Stimulated activated naive B cell treated with anti-CD40 and anti-IgM and Interleukin-4, amounts not matched to agents 10 μg/mL and 1 μg/mL and 100 μg/mL, for 72 hours (primary cell): ENCODE data around the gene GPR4.

Source experiments
- ATAC-seq, 2 donors: fragments of 150-1000 bp; cut with Tn5 transposase; replicated peaks; 2 replicates each; pipeline ENCODE4 v1.10.0; 2021; ENCODE audit warnings: moderate library complexity in 1 of 2
- DNase-seq: peaks from one replicate; pipeline ENCODE4 v3.0.0; 2021
- H3K27ac Mint-ChIP-seq: one replicate; pipeline ENCODE4 v1.8.0; 2022; ENCODE audit warnings: mild to moderate bottlenecking, mixed read lengths
- H3K27me3 Mint-ChIP-seq, 2 donors: one replicate each; pipeline ENCODE4 v1.8.0; 2022; ENCODE audit warnings: mixed read lengths in 2 of 2
- H3K36me3 Mint-ChIP-seq, 2 donors: one replicate each; pipeline ENCODE4 v1.8.0; 2022; ENCODE audit warnings: mixed read lengths in 2 of 2, mild to moderate bottlenecking in 1 of 2
- H3K4me1 Mint-ChIP-seq, 2 donors: one replicate each; pipeline ENCODE4 v1.8.0; 2022; ENCODE audit warnings: mixed read lengths in 2 of 2, mild to moderate bottlenecking in 1 of 2
- H3K4me3 Mint-ChIP-seq, 2 donors: one replicate each; pipeline ENCODE4 v1.8.0; 2022; ENCODE audit warnings: mild to moderate bottlenecking in 2 of 2, mixed read lengths in 2 of 2, moderate library complexity in 1 of 2
- H3K9me3 Mint-ChIP-seq, 2 donors: one replicate each; pipeline ENCODE4 v1.8.0; 2022; ENCODE audit warnings: mixed read lengths in 2 of 2, mild to moderate bottlenecking in 1 of 2

The GPR4 gene

GRCh38 chr19:45591004-45591637 lies 10.9 kb downstream of the GPR4 start:
- Mint-ChIP-seq H3K27ac (no peak overlapping the region), H3K36me3 (peaks cover 0 to 4% of the 10 kb centered on the region in 2 donors), H3K4me1 (peaks cover 0 to 9% of the 10 kb centered on the region in 2 donors), H3K4me3 (no peak overlapping the region), H3K27me3 (peaks cover 43 to 52% of the 10 kb centered on the region in 2 donors), H3K9me3 (peaks cover 0 to 2% of the 10 kb centered on the region in 2 donors)
- DNase-seq, result no peak
- peak in 1 of 2 donors; percentile 45 for ATAC-seq

DNA sequence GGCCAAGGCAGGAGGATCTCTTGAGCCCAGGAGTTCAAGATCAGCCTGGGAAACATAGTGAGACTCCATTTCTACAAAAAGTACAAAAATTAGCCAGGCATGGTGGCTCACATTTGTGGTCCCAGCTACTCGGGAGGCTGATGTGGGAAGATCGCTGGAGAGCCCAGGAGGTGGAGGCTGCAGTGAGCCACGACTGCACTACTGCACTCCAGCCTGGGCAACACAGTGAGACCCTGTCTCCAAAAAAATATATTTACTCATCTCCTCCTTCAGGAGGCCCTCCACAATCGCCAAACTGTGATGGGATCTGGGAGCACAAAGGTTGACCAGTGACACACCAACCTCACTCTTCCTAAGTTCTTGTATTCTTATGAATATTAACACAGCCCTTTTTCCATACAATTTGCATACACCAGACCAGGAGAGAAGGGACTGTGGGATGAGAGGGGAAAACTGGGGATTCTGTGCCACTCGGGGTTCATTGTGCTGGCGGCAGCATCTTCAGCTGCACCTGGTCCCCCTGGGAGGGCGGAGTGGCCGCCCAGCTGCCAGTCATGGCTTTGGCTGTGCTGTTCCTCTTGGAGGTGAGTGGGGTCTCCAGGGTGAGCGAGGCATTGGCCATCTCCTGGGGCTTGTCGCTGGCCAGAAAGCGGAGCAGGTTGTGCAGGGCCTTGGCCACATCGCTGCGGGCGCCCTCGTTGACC lies 11.6 kb downstream of the GPR4 start:
- no peak for DNase-seq
- H3K9me3 Mint-ChIP-seq, result peaks cover 0 to 2% of the 10 kb centered on the region in 2 donors
- H3K4me1 Mint-ChIP-seq, result peaks cover 0 to 9% of the 10 kb centered on the region in 2 donors
- ATAC-seq, result no peak
- H3K27ac Mint-ChIP-seq, result no peak overlapping the region
- peaks cover 0 to 4% of the 10 kb centered on the region in 2 donors for H3K36me3 Mint-ChIP-seq
- H3K27me3 Mint-ChIP-seq, result peaks cover 36 to 45% of the 10 kb centered on the region in 2 donors
- no peak overlapping the region for H3K4me3 Mint-ChIP-seq

GRCh38 chr19:45589768-45590167 lies 12.2 kb downstream of the GPR4 start:
- no peak overlapping the region for H3K27ac Mint-ChIP-seq
- DNase-seq (no peak), ATAC-seq (no peak)
- peaks cover 6 to 9% of the 10 kb centered on the region in 2 donors for H3K4me1 Mint-ChIP-seq
- H3K4me3 Mint-ChIP-seq, result no peak overlapping the region
- H3K9me3 Mint-ChIP-seq, result peaks cover 0 to 2% of the 10 kb centered on the region in 2 donors
- H3K36me3 Mint-ChIP-seq, result peaks cover 0 to 4% of the 10 kb centered on the region in 2 donors
- H3K27me3 Mint-ChIP-seq, result peaks cover 33 to 42% of the 10 kb centered on the region in 2 donors

GRCh38 chr19:45587873-45588272 lies 14.1 kb downstream of the GPR4 start:
- ATAC-seq, result no peak
- Mint-ChIP-seq H3K4me3 (no peak overlapping the region), H3K9me3 (peaks cover 0 to 2% of the 10 kb centered on the region in 2 donors), H3K36me3 (peaks cover 4 to 8% of the 10 kb centered on the region in 2 donors), H3K27ac (no peak overlapping the region), H3K27me3 (peaks cover 33 to 42% of the 10 kb centered on the region in 2 donors), H3K4me1 (peaks cover 6 to 9% of the 10 kb centered on the region in 2 donors)
- DNase-seq, result no peak

DNA sequence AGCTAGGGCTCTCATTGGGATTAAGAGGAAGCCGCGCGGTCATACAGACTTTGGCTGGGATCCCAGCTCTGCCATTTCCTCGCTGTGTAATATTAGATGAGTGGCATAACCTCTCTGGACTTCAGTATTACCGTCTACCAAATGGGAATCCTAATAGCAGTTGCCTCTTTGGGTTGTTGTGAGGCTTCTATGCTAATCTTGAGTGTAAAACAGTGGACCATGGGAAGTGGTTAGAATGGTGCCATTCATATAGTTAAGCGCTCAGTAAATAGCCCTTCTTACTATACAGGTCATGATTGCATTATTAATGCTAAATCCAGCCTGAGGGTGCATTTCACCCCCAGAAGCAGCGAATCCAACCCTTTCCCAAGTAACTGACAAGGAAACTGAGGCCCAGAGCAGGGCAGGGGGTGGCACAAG lies 16.8 kb downstream of the GPR4 start:
- peaks cover 13% of the 10 kb centered on the region in 2 donors for H3K36me3 Mint-ChIP-seq
- ATAC-seq (no peak), DNase-seq (no peak)
- peak overlapping the region; percentile 82 to 98 for H3K4me3 Mint-ChIP-seq
- peaks cover 3 to 14% of the 10 kb centered on the region in 2 donors for H3K4me1 Mint-ChIP-seq
- peaks cover 8 to 16% of the 10 kb centered on the region in 2 donors for H3K27me3 Mint-ChIP-seq
- peak overlapping the region; percentile 95 for H3K27ac Mint-ChIP-seq
- no peaks in the 10 kb centered on the region for H3K9me3 Mint-ChIP-seq

DNA sequence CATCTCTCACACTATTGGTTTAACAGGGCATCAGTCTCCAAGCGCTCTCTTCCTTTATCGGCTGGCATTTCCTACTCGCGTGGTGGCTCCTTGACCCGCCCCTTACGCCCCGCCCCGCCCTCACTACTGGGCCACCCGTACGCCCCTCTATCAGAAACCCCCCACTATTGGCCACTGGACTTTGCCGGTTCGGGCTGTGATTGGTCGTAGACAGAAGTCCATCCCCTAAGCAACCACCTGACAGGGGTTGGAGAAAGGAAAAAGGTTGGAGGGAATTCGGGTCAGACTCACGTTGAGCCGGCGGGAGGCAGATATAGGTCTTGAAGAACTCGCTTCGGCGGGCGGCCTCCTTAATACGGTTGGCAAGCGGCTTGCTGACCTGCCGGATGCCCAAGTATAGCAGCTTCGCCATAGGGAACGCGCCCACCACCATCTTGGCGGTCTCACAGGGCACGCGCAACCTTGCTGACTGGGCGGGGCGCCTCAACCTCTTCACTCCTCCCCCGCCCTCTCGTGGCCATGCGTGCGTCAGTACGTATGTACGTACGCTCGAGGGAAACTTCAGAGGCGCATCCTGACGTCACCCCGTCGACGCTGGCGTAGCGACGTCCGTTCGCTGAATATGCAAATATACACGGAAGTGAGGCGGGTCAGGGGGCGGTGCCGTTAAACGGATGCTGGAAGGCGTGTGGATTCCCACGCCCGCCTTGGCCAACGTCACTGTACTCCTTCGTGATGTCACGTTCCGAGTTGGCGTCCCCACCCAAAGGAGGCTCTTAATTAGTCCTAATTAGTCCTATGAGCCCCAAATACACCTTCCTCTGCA lies 17.5 kb downstream of the GPR4 start, which contains the start of gene OPA3:
Gene OPA3, minus strand, starts transcription at position 471 of the 826 bp plus-strand sequence. Its CDS starts 38 bp downstream, at position 433.
- Mint-ChIP-seq H3K4me3 (peak within 1 kb of the TSS; percentile 82 to 98), H3K9me3 (no peaks in the 10 kb centered on the region), H3K36me3 (peaks cover 13% of the 10 kb centered on the region in 2 donors), H3K4me1 (peaks cover 3 to 14% of the 10 kb centered on the region in 2 donors), H3K27ac (peak within 1 kb of the TSS; percentile 95), H3K27me3 (peaks cover 2 to 10% of the 10 kb centered on the region in 2 donors)
- ATAC-seq (peak; percentile 89 to 91), DNase-seq (peak; percentile 98)

DNA sequence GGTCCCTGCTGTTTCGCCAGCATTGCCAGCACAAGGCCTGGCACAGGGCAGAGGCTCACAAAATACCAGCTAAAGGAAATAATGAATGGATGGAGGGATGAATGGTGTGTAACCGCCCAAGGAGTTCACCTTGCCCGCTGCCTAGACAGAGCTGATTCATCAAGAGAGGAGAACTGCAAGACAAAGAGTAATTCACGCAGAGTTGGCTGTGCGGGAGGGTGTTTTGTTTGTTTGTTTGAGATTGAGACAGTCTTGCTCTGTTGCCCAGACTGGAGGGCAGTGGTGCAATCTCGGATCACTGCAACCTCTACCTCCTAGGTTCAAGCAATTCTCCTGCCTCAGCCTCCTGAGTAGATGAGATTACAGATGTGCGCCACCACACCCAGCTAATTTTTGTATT lies 20.4 kb downstream of the GPR4 start:
- H3K27ac Mint-ChIP-seq, result peak overlapping the region; percentile 7
- DNase-seq (no peak), ATAC-seq (no peak)

GRCh38 chr19:45578861-45579260 lies 23.2 kb downstream of the GPR4 start:
- H3K27ac Mint-ChIP-seq, result no peak overlapping the region
- H3K36me3 Mint-ChIP-seq, result peaks cover 16 to 19% of the 10 kb centered on the region in 2 donors
- H3K27me3 Mint-ChIP-seq, result no peaks in the 10 kb centered on the region
- DNase-seq (no peak), ATAC-seq (no peak)
- H3K9me3 Mint-ChIP-seq, result no peaks in the 10 kb centered on the region
- H3K4me3 Mint-ChIP-seq, result no peak overlapping the region
- peaks cover 11 to 12% of the 10 kb centered on the region in 2 donors for H3K4me1 Mint-ChIP-seq

More for the DNA sequence above, 20.4 kb downstream of the GPR4 start:
- no peaks in the 10 kb centered on the region for H3K9me3 Mint-ChIP-seq
- H3K27me3 Mint-ChIP-seq, result no peaks in the 10 kb centered on the region
- peaks cover 10 to 18% of the 10 kb centered on the region in 2 donors for H3K4me1 Mint-ChIP-seq
- peaks cover 18 to 19% of the 10 kb centered on the region in 2 donors for H3K36me3 Mint-ChIP-seq
- H3K4me3 Mint-ChIP-seq, result no peak overlapping the region

- Mint-ChIP-seq H3K36me3 (peaks cover 13 to 19% of the 10 kb centered on the region in 2 donors), H3K27ac (no peak overlapping the region), H3K4me3 (no peak overlapping the region), H3K4me1 (peaks cover 9 to 12% of the 10 kb centered on the region in 2 donors), H3K27me3 (no peaks in the 10 kb centered on the region), H3K9me3 (no peaks in the 10 kb centered on the region)
- DNase-seq (no peak), ATAC-seq (no peak)
Observed at GRCh38 chr19:45577111-45577905, 24.7 kb downstream of the GPR4 start.

DNA sequence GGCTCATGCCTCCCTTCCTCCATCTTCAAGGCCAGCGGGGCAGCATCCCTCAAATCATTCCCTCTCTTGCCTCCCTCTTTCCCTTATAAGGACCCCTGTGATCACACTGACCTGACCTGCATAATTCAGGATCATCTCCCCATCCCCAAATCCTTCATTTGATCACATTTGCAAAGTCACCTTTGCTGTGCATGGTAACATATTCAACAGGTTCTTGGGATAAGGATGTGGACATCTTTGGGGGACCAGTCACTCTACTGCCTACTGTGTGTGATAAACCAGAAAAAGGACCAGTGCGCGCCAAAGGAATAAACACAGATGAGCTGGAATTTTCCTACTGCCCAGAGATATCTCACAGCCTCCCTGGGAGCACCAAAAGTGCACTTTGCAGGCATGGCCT lies 25.3 kb downstream of the GPR4 start:
- peaks cover 12 to 17% of the 10 kb centered on the region in 2 donors for H3K36me3 Mint-ChIP-seq
- H3K27me3 Mint-ChIP-seq, result no peaks in the 10 kb centered on the region
- no peak for ATAC-seq
- no peaks in the 10 kb centered on the region for H3K9me3 Mint-ChIP-seq
- no peak overlapping the region for H3K27ac Mint-ChIP-seq
- no peak for DNase-seq
- H3K4me3 Mint-ChIP-seq, result no peak overlapping the region
- peaks cover 8 to 12% of the 10 kb centered on the region in 2 donors for H3K4me1 Mint-ChIP-seq

GRCh38 chr19:45575216-45575615 lies 26.8 kb downstream of the GPR4 start:
- H3K9me3 Mint-ChIP-seq, result no peaks in the 10 kb centered on the region
- H3K27me3 Mint-ChIP-seq, result no peaks in the 10 kb centered on the region
- peaks cover 6 to 8% of the 10 kb centered on the region in 2 donors for H3K4me1 Mint-ChIP-seq
- peaks cover 6 to 15% of the 10 kb centered on the region in 2 donors for H3K36me3 Mint-ChIP-seq
- ATAC-seq (no peak), DNase-seq (no peak)
- no peak overlapping the region for H3K27ac Mint-ChIP-seq
- no peak overlapping the region for H3K4me3 Mint-ChIP-seq

GRCh38 chr19:45574526-45574925 lies 27.5 kb downstream of the GPR4 start:
- DNase-seq (no peak), ATAC-seq (no peak)
- Mint-ChIP-seq H3K36me3 (peaks cover 11 to 22% of the 10 kb centered on the region in 2 donors), H3K4me1 (peaks cover 11 to 13% of the 10 kb centered on the region in 2 donors), H3K27me3 (no peaks in the 10 kb centered on the region), H3K4me3 (no peak overlapping the region), H3K27ac (no peak overlapping the region), H3K9me3 (no peaks in the 10 kb centered on the region)

DNA sequence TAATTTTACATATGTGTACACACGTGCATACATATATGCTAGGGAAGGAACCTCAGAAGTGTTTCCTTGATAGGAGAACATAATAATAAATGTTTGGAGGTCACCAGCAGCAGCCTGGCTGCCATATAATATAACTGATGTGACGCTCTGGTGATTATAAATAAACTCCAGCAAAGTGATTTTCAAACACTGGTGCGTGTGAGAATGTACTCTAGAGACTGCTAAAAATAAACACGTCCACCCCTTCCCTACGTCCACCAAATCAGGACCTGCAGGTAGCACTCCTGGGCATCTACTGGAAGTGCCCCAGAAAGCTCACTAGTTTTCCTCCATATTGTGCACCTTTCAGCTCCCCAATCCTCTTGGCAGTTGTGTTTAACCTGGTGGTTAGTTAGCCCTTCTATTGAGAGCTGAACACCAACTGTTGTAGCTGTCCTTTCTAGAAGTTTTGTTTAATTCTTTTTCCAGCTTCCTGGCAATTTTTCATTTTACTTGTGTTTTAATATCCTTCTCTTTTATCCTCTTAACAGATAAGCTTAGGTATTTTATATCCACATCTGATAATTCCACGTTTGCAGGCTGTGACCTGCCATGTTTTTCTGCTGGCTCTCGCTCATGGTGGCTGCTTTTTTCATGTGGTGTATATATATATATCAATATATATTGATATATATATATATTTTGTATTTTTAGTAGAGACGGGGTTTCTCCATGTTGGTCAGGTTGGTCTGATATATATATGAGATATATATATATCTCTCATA lies 30.4 kb downstream of the GPR4 start:
- H3K27me3 Mint-ChIP-seq, result no peaks in the 10 kb centered on the region
- ATAC-seq, result no peak
- peaks cover 7 to 18% of the 10 kb centered on the region in 2 donors for H3K36me3 Mint-ChIP-seq
- no peaks in the 10 kb centered on the region for H3K9me3 Mint-ChIP-seq
- H3K4me3 Mint-ChIP-seq, result no peak overlapping the region
- no peak for DNase-seq
- no peak overlapping the region for H3K27ac Mint-ChIP-seq
- peaks cover 5 to 10% of the 10 kb centered on the region in 2 donors for H3K4me1 Mint-ChIP-seq
